PC-9 (cell line): ENCODE results near the gene CACNA1S.

ENCODE experiments used
- CTCF ChIP-seq: fragments of 200-600 bp; sonication (generic); conservative IDR thresholded peaks from 2 replicates; pipeline ENCODE4 v1.6.1; 2017; ENCODE audit warnings: mixed run types, antibody characterized with exemption, mild to moderate bottlenecking, moderate library complexity
- EZH2 ChIP-seq: fragments of 200-600 bp; sonication (generic); IDR thresholded peaks from 2 replicates; pipeline ENCODE4 v1.8.0; 2017; ENCODE audit warnings: antibody characterized with exemption, low read depth

- no peak for TF ChIP-seq CTCF
- no peak for TF ChIP-seq EZH2
Measured at GRCh38 chr1:201139756-201140155, 27.5 kb upstream of the CACNA1S start.
